Neural cell (in vitro differentiated cells): ENCODE results near the gene ALOX5AP. TPM values are rescaled to one million over a fixed set of nuclear protein-coding genes. Genes with fewer than 3 reads are reported as not detected.

Source experiments
- H2AFZ ChIP-seq: fragments of 200-600, 300-800 bp; sonication (generic), shearing (Covaris generic); 2 replicates; pipeline ENCODE4 v1.6.0; 2014; ENCODE audit warnings: low read depth, mild to moderate bottlenecking, antibody characterized with exemption, low read length, moderate library complexity
- H3F3A ChIP-seq: fragments of 200-600 bp; shearing (Covaris generic); 2 replicates; pipeline ENCODE4 v1.6.1; 2016; ENCODE audit warnings: mild to moderate bottlenecking, moderate library complexity, mixed read lengths, antibody characterized with exemption, low read length; ENCODE audit not compliant: insufficient read depth, poor library complexity, severe bottlenecking
- H3K27ac ChIP-seq: fragments of 200-600, 300-800 bp; sonication (generic), shearing (Covaris generic); 2 replicates; pipeline ENCODE4 v1.5.1; 2014; ENCODE audit warnings: mild to moderate bottlenecking, low read length, moderate library complexity
- H3K27me3 ChIP-seq: fragments of 300-800, 200-600 bp; sonication (generic), shearing (Covaris generic); 2 replicates; pipeline ENCODE4 v1.6.0; 2014; ENCODE audit warnings: mild to moderate bottlenecking, low read depth, low read length, moderate library complexity; ENCODE audit not compliant: insufficient read depth
- H3K36me3 ChIP-seq: fragments of 300-800, 200-600 bp; sonication (generic), shearing (Covaris generic); 2 replicates; pipeline ENCODE4 v1.5.1; 2014; ENCODE audit warnings: mild to moderate bottlenecking, antibody characterized with exemption, low read length, moderate library complexity; ENCODE audit not compliant: insufficient read depth
- H3K4me2 ChIP-seq: fragments of 300-800, 200-600 bp; sonication (generic), shearing (Covaris generic); 2 replicates; pipeline ENCODE4 v1.6.0; 2014; ENCODE audit warnings: mild to moderate bottlenecking, low read length
- H3K4me3 ChIP-seq: fragments of 300-800, 200-600 bp; sonication (generic), shearing (Covaris generic); 2 replicates; pipeline ENCODE4 v1.5.1; 2014; ENCODE audit warnings: mild to moderate bottlenecking, low read length, moderate library complexity
- H3K79me2 ChIP-seq: fragments of 200-600 bp; shearing (Covaris generic); replicated peaks from 2 replicates; pipeline ENCODE4 v1.6.0; 2014; ENCODE audit warnings: mild to moderate bottlenecking, low read length, moderate library complexity; ENCODE audit not compliant: insufficient read depth
- H3K9ac ChIP-seq: fragments of 300-800, 200-600 bp; sonication (generic), shearing (Covaris generic); 2 replicates; pipeline ENCODE4 v1.6.1; 2016; ENCODE audit warnings: mild to moderate bottlenecking, low read length, mixed read lengths
- H3K9me2 ChIP-seq: fragments of 200-600 bp; shearing (Covaris generic); 2 replicates; pipeline ENCODE4 v1.6.1; 2016; ENCODE audit warnings: mild to moderate bottlenecking, low read length, mixed read lengths; ENCODE audit not compliant: insufficient read depth
- H3K9me3 ChIP-seq: fragments of 200-600, 300-800 bp; sonication (generic), shearing (Covaris generic); 2 replicates; pipeline ENCODE4 v1.6.1; 2016; ENCODE audit warnings: mild to moderate bottlenecking, mixed run types, low read length, moderate library complexity, mixed read lengths
- H4K20me1 ChIP-seq: fragments of 200-600 bp; shearing (Covaris generic); 2 replicates; pipeline ENCODE4 v1.6.1; 2016; ENCODE audit warnings: mild to moderate bottlenecking, mixed run types; ENCODE audit not compliant: insufficient read depth
- CTCF ChIP-seq: fragments of 450-650 bp; IDR thresholded peaks from 2 replicates; pipeline ENCODE4 v1.5.1; 2014; ENCODE audit warnings: antibody characterized with exemption, mild to moderate bottlenecking, moderate library complexity; ENCODE audit not compliant: poor library complexity, severe bottlenecking
- RAD21 ChIP-seq: fragments of 450-650 bp; conservative IDR thresholded peaks from 2 replicates; pipeline ENCODE4 v1.6.1; 2014; ENCODE audit warnings: antibody characterized with exemption, mild to moderate bottlenecking, moderate library complexity
- REST ChIP-seq: IDR thresholded peaks from 2 replicates; pipeline ENCODE4 v1.6.1; 2012; ENCODE audit warnings: borderline replicate concordance
- SMC3 ChIP-seq: fragments of 450-650 bp; conservative IDR thresholded peaks from 2 replicates; pipeline ENCODE4 v1.6.1; 2014; ENCODE audit warnings: antibody characterized with exemption, mild to moderate bottlenecking, moderate library complexity; ENCODE audit not compliant: poor library complexity
- polyA plus RNA-seq: library from polyadenylated mRNA; depleted of rRNA; stranded (reverse); fragments of >200 nt; gene quantifications from 2 replicates; pipeline ENCODE4 v1.2.3, GENCODE V29; 2014

ALOX5AP gene
- polyA plus RNA-seq, 1 donor from 2014 or later = not detected

- Histone ChIP-seq H3K27me3 (no peaks in the 10 kb centered on the region), H3K36me3 (no peaks in the 10 kb centered on the region), H3F3A (no peaks in the 10 kb centered on the region), H3K79me2 (no peaks in the 10 kb centered on the region), H3K9me2 (no peaks in the 10 kb centered on the region), H4K20me1 (no peaks in the 10 kb centered on the region), H3K4me2 (no peak overlapping the region), H3K27ac (no peak overlapping the region), H3K4me3 (no peak overlapping the region), H2AFZ (no peak overlapping the region), H3K9ac (no peak overlapping the region), H3K9me3 (no peaks in the 10 kb centered on the region)
- TF ChIP-seq REST (no peak), CTCF (no peak), SMC3 (no peak)
These were observed 8.8 kb downstream of the ALOX5AP start for GRCh38 chr13:30744056-30744680.

- Histone ChIP-seq H3K27ac (no peak overlapping the region), H4K20me1 (no peaks in the 10 kb centered on the region), H3K9ac (no peak overlapping the region), H3F3A (no peaks in the 10 kb centered on the region), H3K9me2 (no peaks in the 10 kb centered on the region), H3K9me3 (no peaks in the 10 kb centered on the region), H3K79me2 (no peaks in the 10 kb centered on the region), H3K4me2 (no peak overlapping the region), H2AFZ (no peak overlapping the region), H3K36me3 (no peaks in the 10 kb centered on the region), H3K27me3 (no peaks in the 10 kb centered on the region), H3K4me3 (no peak overlapping the region)
- TF ChIP-seq CTCF = no peak
- TF ChIP-seq RAD21 = no peak
These were observed 9.3 kb downstream of the ALOX5AP start for GRCh38 chr13:30744681-30745077.
